Endothelial cell of umbilical vein (primary cell): ENCODE data around the gene PLEKHA8. TPM values are rescaled to one million over a fixed set of nuclear protein-coding genes. Genes with fewer than 3 reads are reported as not detected.

Experiments used
- BruUV-seq: library from RNA; stranded (reverse); fragments of 400-500 nt; replicated peaks from 2 replicates; lab custom pipeline; 2021; lab: Mats Ljungman, UMichigan
- CTCF ChIA-PET: fragments of 300-600, 350-600 bp; sonication (Branson Sonifier 250); formaldehyde crosslinking; loops from one replicate; lab custom pipeline; 2021; ENCODE audit warnings: antibody characterized with exemption, inconsistent platforms; lab: Charles Lee
- POLR2A ChIA-PET: fragments of 300-600, 350-600 bp; sonication (Branson Sonifier 250); formaldehyde crosslinking; loops from one replicate; lab custom pipeline; 2021; ENCODE audit warnings: antibody characterized with exemption, inconsistent platforms; lab: Charles Lee
- DNase-seq: peaks from one replicate; pipeline ENCODE4 v3.0.0-alpha.2; 2011; ENCODE audit warnings: low read depth, low spot score
- FAIRE-seq: peaks from 2 replicates; lab custom pipeline; 2011; peaks lifted over from hg19 to GRCh38; lab: Jason Lieb, UNC
- H2AFZ ChIP-seq: 2 replicates; pipeline ENCODE4 v1.6.0; 2012; ENCODE audit warnings: low read depth, low read length, control low read depth, inconsistent platforms
- H3K27ac ChIP-seq: 2 replicates; pipeline ENCODE4 v1.5.1; 2011; ENCODE audit warnings: low read depth, mild to moderate bottlenecking, control low read depth, low read length, moderate library complexity; ENCODE audit not compliant: insufficient read depth
- H3K27me3 ChIP-seq, 2 experiments: 2 replicates each; pipeline versions ENCODE4 v1.6.0 to v1.6.1; 2011; ENCODE audit warnings: low read length in 2 of 2, mixed read lengths in 1 of 2; ENCODE audit not compliant: control insufficient read depth in 2 of 2, insufficient read depth in 2 of 2
- H3K36me3 ChIP-seq, 2 experiments: 2 replicates in 1 of 2; 3 replicates in 1 of 2; pipeline ENCODE4 v1.5.1; 2011; ENCODE audit warnings: low read length in 2 of 2, mild to moderate bottlenecking in 1 of 2, moderate library complexity in 1 of 2; ENCODE audit not compliant: control insufficient read depth in 2 of 2, insufficient read depth in 2 of 2; ENCODE audit errors: extremely low read depth in 1 of 2
- H3K4me1 ChIP-seq: 3 replicates; pipeline ENCODE4 v1.5.1; 2011; ENCODE audit warnings: mild to moderate bottlenecking, low read length; ENCODE audit not compliant: control insufficient read depth, insufficient read depth; ENCODE audit errors: extremely low read depth
- H3K4me2 ChIP-seq: 2 replicates; pipeline ENCODE4 v1.6.1; 2011; ENCODE audit warnings: low read length, control low read depth, mixed read lengths; ENCODE audit not compliant: insufficient read depth
- H3K4me3 ChIP-seq, 3 experiments: fragments of 200-600 bp in 1 of 3; sonication (generic), shearing (Covaris generic) in 1 of 3; replicated peaks in 1 of 3; 2 replicates each; pipeline ENCODE4 v1.5.1; 2011 to 2016; ENCODE audit warnings: control low read depth in 3 of 3, low read length in 3 of 3, mild to moderate bottlenecking in 2 of 3, inconsistent platforms in 1 of 3, low read depth in 1 of 3, moderate library complexity in 1 of 3; ENCODE audit not compliant: insufficient read depth in 1 of 3
- H3K79me2 ChIP-seq: 2 replicates; pipeline ENCODE4 v1.6.0; 2012; ENCODE audit warnings: low read length, inconsistent platforms; ENCODE audit not compliant: control insufficient read depth, insufficient read depth
- H3K9ac ChIP-seq: replicated peaks from 2 replicates; pipeline ENCODE3; 2011; ENCODE audit warnings: low read length, control low read depth; ENCODE audit not compliant: insufficient read depth; ENCODE audit errors: extremely low read depth
- H3K9me1 ChIP-seq: replicated peaks from 3 replicates; pipeline ENCODE4 v1.6.0; 2011; ENCODE audit warnings: mild to moderate bottlenecking, low read length; ENCODE audit not compliant: control insufficient read depth, insufficient read depth; ENCODE audit errors: extremely low read depth
- H3K9me3 ChIP-seq: replicated peaks from 2 replicates; pipeline ENCODE4 v1.5.1; 2012; ENCODE audit warnings: low read length, inconsistent platforms; ENCODE audit not compliant: control insufficient read depth, insufficient read depth
- H4K20me1 ChIP-seq: replicated peaks from 2 replicates; pipeline ENCODE3; 2011; ENCODE audit warnings: mild to moderate bottlenecking, low read length; ENCODE audit not compliant: control insufficient read depth, insufficient read depth; ENCODE audit errors: extremely low read depth
- CTCF ChIP-seq, 2 donors: IDR thresholded peaks; 1 replicate in 1 of 2; 2 replicates in 1 of 2; pipeline ENCODE4 v1.5.1; 2011; ENCODE audit warnings: low read length in 2 of 2, mild to moderate bottlenecking in 2 of 2, moderate library complexity in 2 of 2, control low read depth in 1 of 2, inconsistent platforms in 1 of 2, low read depth in 1 of 2; ENCODE audit not compliant: insufficient read depth in 1 of 2; ENCODE audit errors: extremely low read depth in 1 of 2
- EZH2 ChIP-seq: IDR thresholded peaks from 2 replicates; pipeline ENCODE4 v1.6.1; 2012; ENCODE audit warnings: borderline replicate concordance, low read depth, mild to moderate bottlenecking, moderate library complexity, low read length, inconsistent platforms; ENCODE audit not compliant: severe bottlenecking
- FOS ChIP-seq: IDR thresholded peaks from 2 replicates; pipeline ENCODE4 v1.6.1; 2011; ENCODE audit warnings: mild to moderate bottlenecking, low read length, moderate library complexity, borderline replicate concordance; ENCODE audit not compliant: insufficient read depth
- GATA2 ChIP-seq: IDR thresholded peaks from 2 replicates; pipeline ENCODE4 v1.7.0; 2011; ENCODE audit warnings: low read depth, mild to moderate bottlenecking, moderate library complexity, mixed read lengths, low read length; ENCODE audit not compliant: insufficient read length, insufficient read depth
- JUN ChIP-seq: IDR thresholded peaks from 2 replicates; pipeline ENCODE4 v1.6.1; 2011; ENCODE audit warnings: borderline replicate concordance, low read depth; ENCODE audit not compliant: insufficient read length, insufficient read depth
- MAX ChIP-seq: IDR thresholded peaks from 2 replicates; pipeline ENCODE4 v1.6.1; 2011; ENCODE audit not compliant: insufficient read depth, insufficient read length
- MYC ChIP-seq: IDR thresholded peaks from one replicate; pipeline ENCODE4 v1.6.1; 2011; ENCODE audit warnings: mild to moderate bottlenecking, low read depth, low read length
- POLR2AphosphoS5 ChIP-seq: IDR thresholded peaks from 2 replicates; pipeline ENCODE4 v1.6.1; 2012; ENCODE audit warnings: low read depth, mild to moderate bottlenecking, control low read depth, low read length, moderate library complexity; ENCODE audit not compliant: insufficient read depth
- dilution Hi-C: fragments of 300-500 bp; cut with MboI; formaldehyde crosslinking; loops from one replicate; pipeline ENCODE4 v1.15.0; 2019; ENCODE audit warnings: low sequenced_read_pairs; ENCODE audit not compliant: extremely low pct_ligation_motif_present
- intact Hi-C: fragments of 100-400 bp; cut with micrococcal nuclease; formaldehyde crosslinking; loops from one replicate; pipeline ENCODE4 v1.10.0; 2022
- polyA plus RNA-seq, 4 experiments: library from polyadenylated mRNA; depleted of rRNA in 3 of 4; stranded (reverse) in 3 of 4; unstranded in 1 of 4; fragments of >200 nt; gene quantifications; 2 replicates each; pipeline versions ENCODE4 v1.2.1 to v1.2.3, GENCODE V29; 2011 to 2012; ENCODE audit warnings: missing spikeins in 1 of 4
- total RNA-seq: library from RNA; stranded (reverse); gene quantifications from 2 replicates; pipeline ENCODE4 v1.2.3, GENCODE V29; 2021

PLEKHA8 gene
- total and polyA plus RNA-seq, 2 donors (not counting 3 experiments of a cell fraction or from before 2014, with no cell fraction given): 4.5 to 19.8 TPM

- Histone ChIP-seq H3K9me3 (no peaks in the 10 kb centered on the region), H4K20me1 (no peaks in the 10 kb centered on the region), H2AFZ (no peak overlapping the region), H3K79me2 (peaks cover 16% of the 10 kb centered on the region), H3K9ac (no peak overlapping the region), H3K36me3 (peaks cover 0 to under 1% of the 10 kb centered on the region in 2 experiments), H3K9me1 (no peaks in the 10 kb centered on the region), H3K4me3 (no peak overlapping the region), H3K4me2 (peak overlapping the region; percentile 36), H3K4me1 (peaks cover 21% of the 10 kb centered on the region), H3K27me3 (no peaks in the 10 kb centered on the region), H3K27ac (peak overlapping the region; percentile 11)
- POLR2A ChIA-PET: no interaction called here
- TF ChIP-seq EZH2: no peak
- peak; percentile 4 for TF ChIP-seq FOS
- FAIRE-seq (no peak), DNase-seq (peak; percentile 37)
- no TSS peak for BruUV-seq
- dilution Hi-C loops (no loop called here), intact Hi-C loops (loop anchor here (1.0 kb wide), 1 partner anchor 8 kb away; the partner anchor contains the start of gene PLEKHA8)
- CTCF ChIA-PET: interaction anchor here (0.6 to 1.2 kb wide), 4 partner anchors 9 to 51 kb away, joined by 3 to 7 read pairs (median 3); partner anchors contain the start of gene PLEKHA8
These were observed 8.3 kb upstream of the PLEKHA8 start for GRCh38 chr7:30019960-30020359.

- H3K9me3 ChIP-seq: no peaks in the 10 kb centered on the region
These were observed 7.7 kb upstream of the PLEKHA8 start for GRCh38 chr7:30020535-30020934.

More at GRCh38 chr7:30020535-30020934, 7.7 kb upstream of the PLEKHA8 start:
- no peaks in the 10 kb centered on the region for H3K36me3 ChIP-seq
- no peaks in the 10 kb centered on the region for H4K20me1 ChIP-seq
- no TSS peak for BruUV-seq
- no peak for TF ChIP-seq GATA2
- TF ChIP-seq EZH2: no peak
- TF ChIP-seq POLR2AphosphoS5: no peak
- no peak for TF ChIP-seq JUN
- no peak for TF ChIP-seq CTCF (IDR thresholded peaks at IDR 0.05; ENCODE audit: extremely low read depth in 1 of 2, insufficient read depth in 1 of 2, low read depth in 1 of 2, low read length in 2 of 2)
- no peak for TF ChIP-seq MYC
- TF ChIP-seq FOS: no peak
- no peak for TF ChIP-seq MAX
- peaks cover 27% of the 10 kb centered on the region for H3K4me1 ChIP-seq
- H2AFZ ChIP-seq: no peak overlapping the region
- DNase-seq: no peak
- no peak for FAIRE-seq
- POLR2A ChIA-PET: no interaction called here
- H3K79me2 ChIP-seq: peaks cover 21% of the 10 kb centered on the region
- no peaks in the 10 kb centered on the region for H3K27me3 ChIP-seq
- H3K9me1 ChIP-seq: no peaks in the 10 kb centered on the region
- H3K4me2 ChIP-seq: peak overlapping the region; percentile 36
- intact Hi-C loops: loop anchor here (1.0 kb wide), 1 partner anchor 8 kb away; the partner anchor contains the start of gene PLEKHA8
- H3K9ac ChIP-seq: no peak overlapping the region
- no peak overlapping the region for H3K27ac ChIP-seq
- no peak overlapping the region for H3K4me3 ChIP-seq
- dilution Hi-C loops: no loop called here
- CTCF ChIA-PET: interaction anchor here (1.2 to 1.3 kb wide), 2 partner anchors 39 to 46 kb away, joined by 3 read pairs; no protein-coding TSS in a partner anchor
